Large intestine (tissue), 3 donors: ENCODE data around the gene P2RY8. TPM values are rescaled to one million over a fixed set of nuclear protein-coding genes. Genes with fewer than 3 reads are reported as not detected.
"Not testable (repeated sequence)": the region's sequence is repeated elsewhere in the genome, so short reads cannot be mapped to it uniquely, and the experiment has no call there.

Source experiments
- DNase-seq, 2 donors: peaks; one replicate each; pipeline versions ENCODE4 v3.0.0 to v3.0.0-alpha.2; 2013
- H3K27ac ChIP-seq: one replicate; pipeline ENCODE4 v1.5.1; 2013; ENCODE audit warnings: low read length
- H3K27me3 ChIP-seq: 2 replicates; pipeline ENCODE4 v1.6.1; 2013; ENCODE audit warnings: low read length; ENCODE audit not compliant: control insufficient read depth, insufficient read depth
- H3K36me3 ChIP-seq: 2 replicates; pipeline ENCODE4 v1.6.1; 2013; ENCODE audit warnings: low read length; ENCODE audit not compliant: control insufficient read depth, insufficient read depth
- H3K4me1 ChIP-seq: one replicate; pipeline ENCODE4 v1.6.1; 2013; ENCODE audit warnings: low read length; ENCODE audit not compliant: control insufficient read depth, insufficient read depth
- H3K4me3 ChIP-seq: one replicate; pipeline ENCODE4 v1.5.1; 2013; ENCODE audit warnings: low read length
- H3K9me3 ChIP-seq: one replicate; pipeline ENCODE4 v1.6.1; 2013; ENCODE audit warnings: mild to moderate bottlenecking, low read depth, low read length, moderate library complexity; ENCODE audit not compliant: control insufficient read depth
- whole genome bisulfite sequencing: methylation state at CpG from one replicate; pipeline ENCODE4 v1.1.5; 2013; ENCODE audit warnings: low lambda C conversion rate; ENCODE audit not compliant: insufficient coverage; 5-methylcytosine and 5-hydroxymethylcytosine counted together
- polyA plus RNA-seq: library from polyadenylated mRNA; unstranded; fragments of 120-200 nt; gene quantifications from one replicate; pipeline ENCODE4 v1.2.1, GENCODE V29; 2013

Gene P2RY8
- polyA plus RNA-seq, 1 donor: 1.6 TPM

GRCh38 chrX:1529756-1530155 is 7.2 kb downstream of the P2RY8 start:
- no CpG with 5 or more reads among the region's 6 CpGs for WGBS
- no peak for DNase-seq
- Histone ChIP-seq H3K27ac (no peak overlapping the region), H3K9me3 (no peaks in the 10 kb centered on the region), H3K4me3 (no peak overlapping the region), H3K4me1 (no peaks in the 10 kb centered on the region), H3K27me3 (no peaks in the 10 kb centered on the region), H3K36me3 (no peaks in the 10 kb centered on the region)

- no peak overlapping the region for H3K27ac ChIP-seq
- H3K4me3 ChIP-seq: no peak overlapping the region
- no peaks in the 10 kb centered on the region for H3K4me1 ChIP-seq
- no peak for DNase-seq
- no peaks in the 10 kb centered on the region for H3K9me3 ChIP-seq
- no peaks in the 10 kb centered on the region for H3K27me3 ChIP-seq
- no CpG with 5 or more reads among the region's 2 CpGs for WGBS
- H3K36me3 ChIP-seq: no peaks in the 10 kb centered on the region
Observed at GRCh38 chrX:1529328-1529727, 7.7 kb downstream of the P2RY8 start.

- WGBS: no CpG with 5 or more reads among the region's 5 CpGs
- Histone ChIP-seq H3K36me3 (no peaks in the 10 kb centered on the region), H3K9me3 (no peaks in the 10 kb centered on the region), H3K4me1 (no peaks in the 10 kb centered on the region), H3K27ac (no peak overlapping the region), H3K27me3 (no peaks in the 10 kb centered on the region), H3K4me3 (no peak overlapping the region)
- DNase-seq: no peak
Observed at GRCh38 chrX:1528884-1529203, 8.1 kb downstream of the P2RY8 start.

- H3K4me3 ChIP-seq: no peak overlapping the region
- no peaks in the 10 kb centered on the region for H3K4me1 ChIP-seq
- no peak overlapping the region for H3K27ac ChIP-seq
- H3K9me3 ChIP-seq: no peaks in the 10 kb centered on the region
- no peak for DNase-seq
- no peaks in the 10 kb centered on the region for H3K27me3 ChIP-seq
- H3K36me3 ChIP-seq: no peaks in the 10 kb centered on the region
- 40% methylated on average over 1 of the region's 9 CpGs for WGBS
Observed at GRCh38 chrX:1528186-1528883, 8.7 kb downstream of the P2RY8 start.

DNA sequence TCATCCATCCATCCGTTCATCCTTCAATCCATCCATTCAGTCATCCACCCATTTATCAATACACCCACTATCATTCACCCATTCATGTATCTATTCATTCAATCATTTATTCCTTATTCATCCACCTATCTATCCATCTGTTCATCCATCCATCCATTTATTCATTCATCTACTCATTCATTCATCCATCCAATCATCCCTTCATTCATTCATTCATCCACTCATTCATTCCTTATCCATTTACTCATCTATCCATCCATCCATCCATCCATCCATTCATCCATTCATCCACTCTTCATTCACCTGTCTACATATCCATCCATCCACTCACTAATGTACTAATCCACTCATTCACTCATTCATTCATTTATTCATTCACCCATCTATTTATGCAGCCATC is 9.5 kb downstream of the P2RY8 start:
- H3K4me3 ChIP-seq: no peak overlapping the region
- 50% methylated on average over 1 of the region's 1 CpG for WGBS
- H3K27me3 ChIP-seq: no peaks in the 10 kb centered on the region
- H3K27ac ChIP-seq: no peak overlapping the region
- no peaks in the 10 kb centered on the region for H3K36me3 ChIP-seq
- no peaks in the 10 kb centered on the region for H3K9me3 ChIP-seq
- H3K4me1 ChIP-seq: no peaks in the 10 kb centered on the region
- no peak for DNase-seq

DNA sequence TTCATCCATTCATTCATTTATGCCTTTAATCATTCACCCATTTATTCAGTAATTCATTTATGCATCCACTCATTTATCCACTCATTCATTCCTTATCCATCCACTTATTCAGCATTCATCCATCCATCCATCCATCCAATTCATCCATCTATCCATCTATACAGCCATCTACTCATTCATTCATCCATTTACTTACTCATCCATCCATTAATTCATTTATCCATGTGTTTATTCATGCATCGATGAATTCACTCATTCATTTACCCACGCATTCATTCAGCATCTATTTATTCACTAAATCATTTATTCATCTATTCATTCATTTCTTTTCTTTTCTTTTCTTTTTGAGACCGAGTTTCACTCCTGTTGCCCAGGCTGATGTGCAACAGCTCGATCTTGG is 10.4 kb downstream of the P2RY8 start:
- H3K36me3 ChIP-seq: no peaks in the 10 kb centered on the region
- 83% methylated on average over 2 of the region's 4 CpGs for whole genome bisulfite sequencing
- H3K27me3 ChIP-seq: no peaks in the 10 kb centered on the region
- DNase-seq: no peak
- H3K4me1 ChIP-seq: no peaks in the 10 kb centered on the region
- no peaks in the 10 kb centered on the region for H3K9me3 ChIP-seq
- no peak overlapping the region for H3K27ac ChIP-seq
- no peak overlapping the region for H3K4me3 ChIP-seq

- WGBS: 83% methylated on average over 6 of the region's 6 CpGs
- DNase-seq: no peak
- no peak overlapping the region for H3K4me3 ChIP-seq
- H3K9me3 ChIP-seq: no peaks in the 10 kb centered on the region
- H3K36me3 ChIP-seq: no peaks in the 10 kb centered on the region
- no peaks in the 10 kb centered on the region for H3K4me1 ChIP-seq
- H3K27ac ChIP-seq: no peak overlapping the region
- no peaks in the 10 kb centered on the region for H3K27me3 ChIP-seq
Observed at GRCh38 chrX:1525583-1526355, 11.2 kb downstream of the P2RY8 start.

- Histone ChIP-seq H3K27ac (no peak overlapping the region), H3K27me3 (no peaks in the 10 kb centered on the region), H3K4me1 (no peaks in the 10 kb centered on the region), H3K36me3 (no peaks in the 10 kb centered on the region), H3K4me3 (no peak overlapping the region), H3K9me3 (no peaks in the 10 kb centered on the region)
- no peak for DNase-seq
- WGBS: no CpG with 5 or more reads among the region's 4 CpGs
Observed at GRCh38 chrX:1524874-1525582, 12.0 kb downstream of the P2RY8 start.

GRCh38 chrX:1522905-1523304 is 14.1 kb downstream of the P2RY8 start:
- H3K27ac ChIP-seq, H3K36me3 ChIP-seq, H3K27me3 ChIP-seq, H3K4me3 ChIP-seq, H3K4me1 ChIP-seq, H3K9me3 ChIP-seq, DNase-seq: not testable (repeated sequence)
- 50% methylated on average over 2 of the region's 4 CpGs for WGBS

- no peak overlapping the region for H3K4me3 ChIP-seq
- H3K36me3 ChIP-seq: no peaks in the 10 kb centered on the region
- no peak overlapping the region for H3K27ac ChIP-seq
- 0% methylated on average over 1 of the region's 13 CpGs for WGBS
- no peaks in the 10 kb centered on the region for H3K4me1 ChIP-seq
- H3K27me3 ChIP-seq: no peaks in the 10 kb centered on the region
- DNase-seq: no peak
- peaks cover 4% of the 10 kb centered on the region for H3K9me3 ChIP-seq
Observed at GRCh38 chrX:1521459-1521956, 15.5 kb downstream of the P2RY8 start.
